ENCODE measurements around the gene MAMDC4. TPM values are rescaled to one million over a fixed set of nuclear protein-coding genes. Genes with fewer than 3 reads are reported as not detected.

MAMDC4 gene
- total and polyA plus RNA-seq, 2 of the 13 experiments (the other 11 are each of a cell fraction or from before 2014, with no cell fraction given), result 6.0 to 6.8 TPM

DNA sequence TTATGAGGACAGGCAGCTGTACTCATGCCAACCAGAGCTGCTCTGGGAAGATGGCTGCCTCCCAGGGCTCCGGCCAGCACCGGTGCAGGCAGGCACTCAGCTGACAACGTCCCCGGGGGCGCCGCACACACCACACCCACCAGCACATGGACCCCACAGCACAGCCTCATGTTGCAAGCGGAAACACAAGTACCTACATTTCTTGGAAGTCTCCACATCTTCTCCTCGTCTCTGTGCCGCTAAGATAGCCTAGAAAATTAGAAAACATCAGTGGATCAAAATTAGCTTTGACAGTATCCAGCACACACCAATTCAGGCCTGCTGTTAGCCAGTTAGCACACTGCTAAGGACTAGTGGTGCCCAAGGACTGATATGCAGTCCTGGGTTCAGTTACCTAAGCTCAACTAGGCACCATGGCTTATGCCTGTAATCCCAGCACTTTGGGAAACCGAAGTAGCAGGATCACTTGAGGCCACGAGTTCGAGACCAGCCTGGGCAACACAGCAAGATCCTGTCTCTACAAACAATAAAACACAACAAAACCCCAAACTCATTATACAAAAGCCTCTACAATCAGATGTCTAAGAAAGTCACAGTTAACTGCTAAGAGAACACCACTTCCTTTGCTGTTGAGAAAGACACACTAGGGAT is 11.6 kb downstream of the MAMDC4 start (continued):
- TF ChIP-seq, protein P1, sequence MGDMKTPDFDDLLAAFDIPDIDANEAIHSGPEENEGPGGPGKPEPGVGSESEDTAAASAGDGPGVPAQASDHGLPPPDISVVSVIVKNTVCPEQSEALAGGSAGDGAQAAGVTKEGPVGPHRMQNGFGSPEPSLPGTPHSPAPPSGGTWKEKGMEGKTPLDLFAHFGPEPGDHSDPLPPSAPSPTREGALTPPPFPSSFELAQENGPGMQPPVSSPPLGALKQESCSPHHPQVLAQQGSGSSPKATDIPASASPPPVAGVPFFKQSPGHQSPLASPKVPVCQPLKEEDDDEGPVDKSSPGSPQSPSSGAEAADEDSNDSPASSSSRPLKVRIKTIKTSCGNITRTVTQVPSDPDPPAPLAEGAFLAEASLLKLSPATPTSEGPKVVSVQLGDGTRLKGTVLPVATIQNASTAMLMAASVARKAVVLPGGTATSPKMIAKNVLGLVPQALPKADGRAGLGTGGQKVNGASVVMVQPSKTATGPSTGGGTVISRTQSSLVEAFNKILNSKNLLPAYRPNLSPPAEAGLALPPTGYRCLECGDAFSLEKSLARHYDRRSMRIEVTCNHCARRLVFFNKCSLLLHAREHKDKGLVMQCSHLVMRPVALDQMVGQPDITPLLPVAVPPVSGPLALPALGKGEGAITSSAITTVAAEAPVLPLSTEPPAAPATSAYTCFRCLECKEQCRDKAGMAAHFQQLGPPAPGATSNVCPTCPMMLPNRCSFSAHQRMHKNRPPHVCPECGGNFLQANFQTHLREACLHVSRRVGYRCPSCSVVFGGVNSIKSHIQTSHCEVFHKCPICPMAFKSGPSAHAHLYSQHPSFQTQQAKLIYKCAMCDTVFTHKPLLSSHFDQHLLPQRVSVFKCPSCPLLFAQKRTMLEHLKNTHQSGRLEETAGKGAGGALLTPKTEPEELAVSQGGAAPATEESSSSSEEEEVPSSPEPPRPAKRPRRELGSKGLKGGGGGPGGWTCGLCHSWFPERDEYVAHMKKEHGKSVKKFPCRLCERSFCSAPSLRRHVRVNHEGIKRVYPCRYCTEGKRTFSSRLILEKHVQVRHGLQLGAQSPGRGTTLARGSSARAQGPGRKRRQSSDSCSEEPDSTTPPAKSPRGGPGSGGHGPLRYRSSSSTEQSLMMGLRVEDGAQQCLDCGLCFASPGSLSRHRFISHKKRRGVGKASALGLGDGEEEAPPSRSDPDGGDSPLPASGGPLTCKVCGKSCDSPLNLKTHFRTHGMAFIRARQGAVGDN (CRISPR knock-in tag; IDR thresholded peaks at IDR 0.05), result peak; percentile 10; the same call in 1 of the 2 replicates
- TF ChIP-seq RFXANK (CRISPR knock-in tag; IDR thresholded peaks at IDR 0.05) (no peak), RBFOX2 (IDR thresholded peaks at IDR 0.05; ENCODE audit: low read depth, low read length) (peak; percentile 46), AGO1 (IDR thresholded peaks at IDR 0.05; ENCODE audit: low read depth, low read length, poor library complexity, severe bottlenecking) (peak; percentile 7), ZNF382 (CRISPR knock-in tag; IDR thresholded peaks at IDR 0.05; ENCODE audit: borderline replicate concordance) (no peak)
- TF ChIP-seq, protein P2, sequence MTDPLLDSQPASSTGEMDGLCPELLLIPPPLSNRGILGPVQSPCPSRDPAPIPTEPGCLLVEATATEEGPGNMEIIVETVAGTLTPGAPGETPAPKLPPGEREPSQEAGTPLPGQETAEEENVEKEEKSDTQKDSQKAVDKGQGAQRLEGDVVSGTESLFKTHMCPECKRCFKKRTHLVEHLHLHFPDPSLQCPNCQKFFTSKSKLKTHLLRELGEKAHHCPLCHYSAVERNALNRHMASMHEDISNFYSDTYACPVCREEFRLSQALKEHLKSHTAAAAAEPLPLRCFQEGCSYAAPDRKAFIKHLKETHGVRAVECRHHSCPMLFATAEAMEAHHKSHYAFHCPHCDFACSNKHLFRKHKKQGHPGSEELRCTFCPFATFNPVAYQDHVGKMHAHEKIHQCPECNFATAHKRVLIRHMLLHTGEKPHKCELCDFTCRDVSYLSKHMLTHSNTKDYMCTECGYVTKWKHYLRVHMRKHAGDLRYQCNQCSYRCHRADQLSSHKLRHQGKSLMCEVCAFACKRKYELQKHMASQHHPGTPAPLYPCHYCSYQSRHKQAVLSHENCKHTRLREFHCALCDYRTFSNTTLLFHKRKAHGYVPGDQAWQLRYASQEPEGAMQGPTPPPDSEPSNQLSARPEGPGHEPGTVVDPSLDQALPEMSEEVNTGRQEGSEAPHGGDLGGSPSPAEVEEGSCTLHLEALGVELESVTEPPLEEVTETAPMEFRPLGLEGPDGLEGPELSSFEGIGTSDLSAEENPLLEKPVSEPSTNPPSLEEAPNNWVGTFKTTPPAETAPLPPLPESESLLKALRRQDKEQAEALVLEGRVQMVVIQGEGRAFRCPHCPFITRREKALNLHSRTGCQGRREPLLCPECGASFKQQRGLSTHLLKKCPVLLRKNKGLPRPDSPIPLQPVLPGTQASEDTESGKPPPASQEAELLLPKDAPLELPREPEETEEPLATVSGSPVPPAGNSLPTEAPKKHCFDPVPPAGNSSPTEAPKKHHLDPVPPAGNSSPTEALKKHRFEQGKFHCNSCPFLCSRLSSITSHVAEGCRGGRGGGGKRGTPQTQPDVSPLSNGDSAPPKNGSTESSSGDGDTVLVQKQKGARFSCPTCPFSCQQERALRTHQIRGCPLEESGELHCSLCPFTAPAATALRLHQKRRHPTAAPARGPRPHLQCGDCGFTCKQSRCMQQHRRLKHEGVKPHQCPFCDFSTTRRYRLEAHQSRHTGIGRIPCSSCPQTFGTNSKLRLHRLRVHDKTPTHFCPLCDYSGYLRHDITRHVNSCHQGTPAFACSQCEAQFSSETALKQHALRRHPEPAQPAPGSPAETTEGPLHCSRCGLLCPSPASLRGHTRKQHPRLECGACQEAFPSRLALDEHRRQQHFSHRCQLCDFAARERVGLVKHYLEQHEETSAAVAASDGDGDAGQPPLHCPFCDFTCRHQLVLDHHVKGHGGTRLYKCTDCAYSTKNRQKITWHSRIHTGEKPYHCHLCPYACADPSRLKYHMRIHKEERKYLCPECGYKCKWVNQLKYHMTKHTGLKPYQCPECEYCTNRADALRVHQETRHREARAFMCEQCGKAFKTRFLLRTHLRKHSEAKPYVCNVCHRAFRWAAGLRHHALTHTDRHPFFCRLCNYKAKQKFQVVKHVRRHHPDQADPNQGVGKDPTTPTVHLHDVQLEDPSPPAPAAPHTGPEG (CRISPR knock-in tag; IDR thresholded peaks at IDR 0.05), result no peak
